ENCODE data around the gene ITIH6. TPM values are rescaled to one million over a fixed set of nuclear protein-coding genes. Genes with fewer than 3 reads are reported as not detected.

ITIH6 gene
- total and polyA plus RNA-seq, 2 experiments from 2014 or later, result 0.07 to 0.24 TPM

DNA sequence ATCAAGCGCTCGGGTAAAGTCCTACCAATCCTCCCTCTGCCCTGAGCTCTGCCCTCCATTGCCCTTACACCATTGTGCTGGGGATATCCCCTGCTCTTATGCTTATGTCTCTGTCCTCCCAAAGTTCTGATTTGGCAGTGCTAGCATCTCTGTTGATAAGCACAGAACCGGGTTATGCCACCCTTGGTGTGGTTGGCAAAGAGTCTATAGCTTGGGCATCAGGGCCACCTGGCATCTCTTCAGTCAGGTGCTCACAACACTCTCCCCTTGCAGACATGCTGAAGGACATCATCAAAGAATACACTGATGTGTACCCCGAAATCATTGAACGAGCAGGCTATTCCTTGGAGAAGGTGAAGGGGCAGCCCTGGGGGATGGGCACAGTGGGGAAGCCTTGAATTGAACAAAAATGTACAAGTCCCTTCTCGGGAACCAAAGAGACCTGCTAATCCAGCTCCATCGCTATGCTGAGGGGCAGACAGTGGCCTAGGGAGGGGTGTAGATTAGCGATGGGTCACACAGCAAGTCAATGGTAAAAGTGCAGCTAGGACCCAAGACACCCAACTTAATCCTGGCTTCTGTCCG, 13.3 kb upstream of the ITIH6 start:
- Histone ChIP-seq H3K27me3 (no peaks in the 10 kb centered on the region), H3K36me3 (peaks cover 33% of the 10 kb centered on the region), H3K9me3 (ENCODE audit: low read depth) (no peaks in the 10 kb centered on the region), H3K27ac (no peak overlapping the region), H3K4me3 (no peak overlapping the region), H3K4me1 (ENCODE audit: low read depth) (no peaks in the 10 kb centered on the region)
- TF ChIP-seq, protein P1, sequence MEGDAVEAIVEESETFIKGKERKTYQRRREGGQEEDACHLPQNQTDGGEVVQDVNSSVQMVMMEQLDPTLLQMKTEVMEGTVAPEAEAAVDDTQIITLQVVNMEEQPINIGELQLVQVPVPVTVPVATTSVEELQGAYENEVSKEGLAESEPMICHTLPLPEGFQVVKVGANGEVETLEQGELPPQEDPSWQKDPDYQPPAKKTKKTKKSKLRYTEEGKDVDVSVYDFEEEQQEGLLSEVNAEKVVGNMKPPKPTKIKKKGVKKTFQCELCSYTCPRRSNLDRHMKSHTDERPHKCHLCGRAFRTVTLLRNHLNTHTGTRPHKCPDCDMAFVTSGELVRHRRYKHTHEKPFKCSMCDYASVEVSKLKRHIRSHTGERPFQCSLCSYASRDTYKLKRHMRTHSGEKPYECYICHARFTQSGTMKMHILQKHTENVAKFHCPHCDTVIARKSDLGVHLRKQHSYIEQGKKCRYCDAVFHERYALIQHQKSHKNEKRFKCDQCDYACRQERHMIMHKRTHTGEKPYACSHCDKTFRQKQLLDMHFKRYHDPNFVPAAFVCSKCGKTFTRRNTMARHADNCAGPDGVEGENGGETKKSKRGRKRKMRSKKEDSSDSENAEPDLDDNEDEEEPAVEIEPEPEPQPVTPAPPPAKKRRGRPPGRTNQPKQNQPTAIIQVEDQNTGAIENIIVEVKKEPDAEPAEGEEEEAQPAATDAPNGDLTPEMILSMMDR (IDR thresholded peaks at IDR 0.05; ENCODE audit: low read depth, low read length), result no peak
- DNase-seq (ENCODE audit: low read depth in 1 of 2, low spot score in 1 of 2), result no peak

DNA sequence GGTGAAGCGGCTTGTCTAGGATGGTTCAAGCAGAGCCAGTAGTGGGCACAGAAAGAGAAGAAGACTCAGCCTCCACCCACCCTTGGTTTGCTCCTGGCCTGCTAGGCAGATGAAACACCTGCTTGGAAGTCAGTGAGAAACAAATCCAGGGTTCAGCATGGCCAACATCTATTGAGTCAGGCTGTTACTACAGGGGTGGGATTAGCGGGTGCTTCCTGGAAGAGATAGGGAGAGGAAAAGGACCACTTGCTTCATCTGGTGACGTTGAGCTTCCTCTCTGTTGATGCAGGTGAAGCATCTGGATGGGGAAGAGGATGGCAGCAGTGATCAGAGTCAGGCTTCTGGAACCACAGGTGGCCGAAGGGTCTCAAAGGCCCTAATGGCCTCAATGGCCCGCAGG, 12.5 kb upstream of the ITIH6 start:
- Histone ChIP-seq H3K36me3 (peaks cover 33% of the 10 kb centered on the region), H3K27ac (no peak overlapping the region), H3K9me3 (ENCODE audit: low read depth) (no peaks in the 10 kb centered on the region), H3K4me1 (ENCODE audit: low read depth) (no peaks in the 10 kb centered on the region), H3K4me3 (no peak overlapping the region), H3K27me3 (no peaks in the 10 kb centered on the region)
- TF ChIP-seq, protein P1 (IDR thresholded peaks at IDR 0.05; ENCODE audit: low read depth, low read length), result no peak
- DNase-seq (ENCODE audit: low read depth in 1 of 2, low spot score in 1 of 2), result no peak

DNA sequence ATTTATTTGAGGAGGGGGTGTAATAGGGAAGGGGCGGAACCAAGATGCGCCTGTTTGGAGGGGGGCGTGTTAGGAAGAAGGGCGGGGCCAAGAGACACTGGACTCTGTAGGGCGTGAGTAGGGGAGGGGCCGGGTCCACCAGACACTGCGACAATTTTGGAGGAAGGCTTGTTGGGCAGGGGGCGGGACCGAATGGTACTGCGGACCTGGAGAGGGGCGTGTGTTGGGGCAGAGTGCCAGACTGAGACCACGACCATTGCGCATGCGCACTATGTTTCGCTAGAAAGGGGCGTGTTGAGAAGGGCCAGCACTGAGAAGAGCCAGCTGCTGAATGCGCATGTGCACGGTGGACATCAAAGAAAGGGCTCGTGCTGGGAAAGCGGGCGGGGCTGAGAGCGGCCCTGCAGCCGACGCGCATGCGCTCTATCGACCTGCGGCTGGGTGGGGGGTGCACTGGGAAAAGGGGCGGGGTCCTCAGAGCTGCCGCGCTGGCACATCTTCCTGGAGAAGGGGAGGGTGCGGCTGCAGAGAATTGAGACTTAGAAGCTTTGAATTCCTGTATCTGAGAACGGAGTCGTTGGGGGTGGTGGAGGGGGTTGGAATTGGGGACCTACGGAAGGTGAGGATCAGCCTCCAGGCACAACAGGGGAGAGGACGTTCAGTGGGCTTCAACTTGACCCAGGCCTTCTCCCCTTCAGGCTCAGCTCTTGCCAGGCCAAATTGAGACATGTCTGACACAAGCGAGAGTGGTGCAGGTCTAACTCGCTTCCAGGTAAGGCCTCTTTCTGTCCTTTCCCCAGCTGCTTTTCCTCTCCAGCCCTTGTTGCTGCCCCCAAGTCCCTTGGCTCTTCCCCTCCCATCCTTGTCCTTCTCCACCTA, 10.8 kb upstream of the ITIH6 start:
- TF ChIP-seq, protein P1 (IDR thresholded peaks at IDR 0.05; ENCODE audit: low read depth, low read length), result no peak
- DNase-seq (ENCODE audit: low read depth in 1 of 2, low spot score in 1 of 2), result peak; percentile 96 to 97
- peak overlapping the region; percentile 56 for H3K27ac ChIP-seq
- no peaks in the 10 kb centered on the region for H3K9me3 ChIP-seq (ENCODE audit: low read depth)
- peaks cover 29% of the 10 kb centered on the region for H3K36me3 ChIP-seq
- H3K4me3 ChIP-seq, result peak overlapping the region; percentile 81
- no peaks in the 10 kb centered on the region for H3K4me1 ChIP-seq (ENCODE audit: low read depth)
- no peaks in the 10 kb centered on the region for H3K27me3 ChIP-seq

DNA sequence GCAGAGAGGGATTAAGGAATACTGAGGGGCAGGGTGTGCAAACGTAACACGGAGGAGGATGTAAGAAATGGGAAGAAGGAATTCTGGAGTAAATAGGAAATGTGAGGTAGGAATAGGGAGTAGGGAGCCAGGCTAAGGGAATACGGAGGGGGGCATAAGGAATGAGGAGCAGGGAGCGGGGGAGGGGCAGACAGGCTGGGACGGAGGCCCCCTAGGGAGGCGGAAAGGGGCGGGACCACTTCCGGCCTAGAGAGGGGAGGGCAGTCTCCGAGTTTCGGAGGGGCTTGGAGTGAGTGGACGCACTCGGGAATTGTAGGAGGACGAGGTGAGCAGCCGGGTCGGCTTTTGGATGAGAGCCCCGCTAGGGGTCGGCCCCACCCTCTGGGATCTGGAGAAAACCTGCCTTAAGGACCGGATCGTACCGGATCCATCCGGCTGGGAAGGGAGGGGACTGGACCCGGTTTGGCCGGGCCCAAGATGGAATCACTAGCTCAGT, 10.1 kb upstream of the ITIH6 start:
- peak overlapping the region; percentile 53 for H3K27ac ChIP-seq
- H3K9me3 ChIP-seq (ENCODE audit: low read depth), result no peaks in the 10 kb centered on the region
- TF ChIP-seq, protein P1 (IDR thresholded peaks at IDR 0.05; ENCODE audit: low read depth, low read length), result no peak
- H3K4me1 ChIP-seq (ENCODE audit: low read depth), result no peaks in the 10 kb centered on the region
- peak overlapping the region; percentile 81 for H3K4me3 ChIP-seq
- H3K36me3 ChIP-seq, result peaks cover 22% of the 10 kb centered on the region
- no peaks in the 10 kb centered on the region for H3K27me3 ChIP-seq
- peak; percentile 72 to 86 for DNase-seq (ENCODE audit: low read depth in 1 of 2, low spot score in 1 of 2)

DNA sequence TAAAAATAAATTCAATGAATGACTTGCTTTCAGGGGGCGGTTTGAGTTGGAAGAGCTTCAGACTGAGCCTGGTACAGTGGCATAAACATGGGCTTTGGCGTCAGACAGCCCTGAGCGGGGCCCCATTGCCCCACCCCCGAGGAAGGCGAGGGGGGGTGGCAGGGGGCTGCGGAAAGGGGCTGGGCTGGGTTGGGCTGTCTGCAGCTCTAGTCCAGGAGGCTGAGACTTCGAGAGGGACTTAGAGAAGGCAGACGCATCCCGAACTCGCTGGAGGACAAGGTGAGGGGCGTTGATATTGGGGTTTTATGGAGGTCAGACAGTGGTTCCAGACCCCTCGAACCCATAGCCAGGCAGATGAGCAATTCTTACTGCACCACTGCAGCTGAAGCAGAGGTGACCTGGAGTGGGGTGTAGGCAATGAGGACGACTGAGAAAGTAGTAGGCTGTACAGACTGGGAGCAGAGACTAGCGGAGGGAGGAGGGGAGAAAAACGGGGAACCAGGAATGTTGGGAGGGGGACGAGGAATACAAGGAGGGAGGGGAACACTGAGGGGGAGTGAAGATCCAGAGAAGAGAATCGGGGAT, 9.6 kb upstream of the ITIH6 start, which contains the start of gene MAGED2:
MAGED2 (plus strand) TSS at position 222 of the 585 bp plus-strand sequence. CDS start 1,587 bp downstream, outside the sequence.
- Histone ChIP-seq H3K9me3 (ENCODE audit: low read depth) (no peaks in the 10 kb centered on the region), H3K36me3 (peaks cover 20% of the 10 kb centered on the region), H3K27ac (peak within 1 kb of the TSS; percentile 53), H3K4me1 (ENCODE audit: low read depth) (no peaks in the 10 kb centered on the region), H3K27me3 (no peaks in the 10 kb centered on the region), H3K4me3 (peak within 1 kb of the TSS; percentile 81)
- TF ChIP-seq, protein P1 (IDR thresholded peaks at IDR 0.05; ENCODE audit: low read depth, low read length), result no peak
- DNase-seq (ENCODE audit: low read depth in 1 of 2, low spot score in 1 of 2), result peak; percentile 60 to 64
